ENCODE measurements around the gene ANXA8L1.
"Not testable (repeated sequence)": the region's sequence is repeated elsewhere in the genome, so short reads cannot be mapped to it uniquely, and the experiment has no call there.

ANXA8L1 gene, protein sequence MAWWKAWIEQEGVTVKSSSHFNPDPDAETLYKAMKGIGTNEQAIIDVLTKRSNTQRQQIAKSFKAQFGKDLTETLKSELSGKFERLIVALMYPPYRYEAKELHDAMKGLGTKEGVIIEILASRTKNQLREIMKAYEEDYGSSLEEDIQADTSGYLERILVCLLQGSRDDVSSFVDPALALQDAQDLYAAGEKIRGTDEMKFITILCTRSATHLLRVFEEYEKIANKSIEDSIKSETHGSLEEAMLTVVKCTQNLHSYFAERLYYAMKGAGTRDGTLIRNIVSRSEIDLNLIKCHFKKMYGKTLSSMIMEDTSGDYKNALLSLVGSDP

DNA sequence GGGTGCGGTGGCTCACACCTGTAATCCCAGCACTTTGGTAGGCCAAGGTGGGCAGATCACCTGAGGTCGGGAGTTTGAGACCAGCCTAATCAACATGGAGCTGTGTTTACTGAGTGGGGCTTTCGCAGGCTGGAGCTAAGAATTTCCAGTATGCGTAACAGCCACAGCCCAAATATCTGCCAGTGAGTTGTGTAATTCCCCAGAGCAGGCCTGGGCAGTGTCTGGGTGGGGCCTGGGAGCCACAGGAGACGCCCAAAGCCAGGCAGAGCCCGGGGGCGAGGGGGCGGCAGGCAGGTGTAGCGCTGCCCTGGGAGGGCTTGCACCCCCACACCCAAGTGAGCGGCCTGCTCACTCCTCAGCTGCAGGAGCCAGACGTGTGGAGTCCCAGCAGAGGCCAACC, at the start of gene ANXA8L1:
ANXA8L1 (plus strand) TSS at position 371 of the 400 bp plus-strand sequence. CDS start 76 bp downstream, outside the sequence.
- DNase-seq (ENCODE audit: low spot score): not testable (repeated sequence)

DNA sequence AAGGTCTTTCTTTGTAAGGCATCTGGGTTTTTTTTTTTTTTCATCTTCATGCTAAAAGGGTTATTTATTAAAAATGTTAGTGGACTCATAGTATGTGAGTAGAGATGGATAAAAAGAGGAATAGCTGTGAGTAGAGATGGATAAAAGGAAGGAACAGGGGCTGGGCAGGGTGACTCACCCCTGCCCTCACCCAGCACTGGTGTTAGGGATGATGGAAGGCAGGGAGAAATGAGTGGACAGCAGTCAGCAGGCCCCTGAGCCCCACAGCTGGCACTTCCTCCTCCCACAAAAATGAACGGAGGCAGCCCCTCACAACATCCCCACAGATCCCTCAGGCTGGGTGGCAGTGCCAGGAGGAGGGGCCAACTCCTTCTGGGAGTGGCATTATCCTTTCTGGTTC, 49.5 kb upstream of the ANXA8L1 start:
- no peak for DNase-seq (ENCODE audit: low spot score)

DNA sequence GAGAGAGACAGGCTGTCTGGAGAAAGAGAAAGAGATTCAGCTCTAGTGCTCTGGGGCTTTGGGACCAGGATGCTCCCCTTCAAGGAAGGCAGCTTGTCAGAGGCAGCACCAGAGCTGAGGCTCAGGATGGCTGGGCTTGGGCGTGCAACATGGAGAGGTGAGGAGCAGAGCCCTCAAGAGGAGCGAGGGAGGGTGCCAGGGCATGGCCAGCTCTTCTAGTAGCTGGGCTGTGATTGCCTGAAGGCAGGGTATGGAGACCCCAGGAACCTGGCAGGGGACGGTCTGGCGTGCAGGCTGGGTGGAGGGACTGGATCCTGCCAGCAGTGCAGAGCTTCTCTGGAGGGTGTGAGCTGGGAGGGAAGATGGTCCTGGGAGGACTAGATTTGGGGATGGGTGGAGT, 48.6 kb upstream of the ANXA8L1 start:
- no peak for DNase-seq (ENCODE audit: low spot score)

DNA sequence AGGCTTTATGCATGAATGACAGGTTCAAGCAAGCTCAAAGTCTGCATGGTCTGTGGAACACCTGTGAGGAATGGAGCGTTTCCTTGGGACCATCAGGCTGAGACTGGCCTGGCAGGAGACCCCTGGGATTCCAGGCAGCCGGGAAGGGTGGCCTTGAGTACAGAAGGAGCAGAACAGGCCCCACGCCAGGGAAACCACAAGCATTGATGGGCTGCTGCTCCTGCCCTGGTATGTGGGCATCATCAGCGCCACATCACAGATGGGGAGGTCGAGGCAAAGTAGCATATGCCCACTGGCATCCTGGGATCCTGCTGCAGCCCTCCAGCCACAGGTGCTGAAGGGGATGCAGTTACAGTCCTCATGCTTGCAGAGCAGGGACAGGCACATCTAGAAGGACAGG, 47.9 kb upstream of the ANXA8L1 start:
- no peak for DNase-seq (ENCODE audit: low spot score)

DNA sequence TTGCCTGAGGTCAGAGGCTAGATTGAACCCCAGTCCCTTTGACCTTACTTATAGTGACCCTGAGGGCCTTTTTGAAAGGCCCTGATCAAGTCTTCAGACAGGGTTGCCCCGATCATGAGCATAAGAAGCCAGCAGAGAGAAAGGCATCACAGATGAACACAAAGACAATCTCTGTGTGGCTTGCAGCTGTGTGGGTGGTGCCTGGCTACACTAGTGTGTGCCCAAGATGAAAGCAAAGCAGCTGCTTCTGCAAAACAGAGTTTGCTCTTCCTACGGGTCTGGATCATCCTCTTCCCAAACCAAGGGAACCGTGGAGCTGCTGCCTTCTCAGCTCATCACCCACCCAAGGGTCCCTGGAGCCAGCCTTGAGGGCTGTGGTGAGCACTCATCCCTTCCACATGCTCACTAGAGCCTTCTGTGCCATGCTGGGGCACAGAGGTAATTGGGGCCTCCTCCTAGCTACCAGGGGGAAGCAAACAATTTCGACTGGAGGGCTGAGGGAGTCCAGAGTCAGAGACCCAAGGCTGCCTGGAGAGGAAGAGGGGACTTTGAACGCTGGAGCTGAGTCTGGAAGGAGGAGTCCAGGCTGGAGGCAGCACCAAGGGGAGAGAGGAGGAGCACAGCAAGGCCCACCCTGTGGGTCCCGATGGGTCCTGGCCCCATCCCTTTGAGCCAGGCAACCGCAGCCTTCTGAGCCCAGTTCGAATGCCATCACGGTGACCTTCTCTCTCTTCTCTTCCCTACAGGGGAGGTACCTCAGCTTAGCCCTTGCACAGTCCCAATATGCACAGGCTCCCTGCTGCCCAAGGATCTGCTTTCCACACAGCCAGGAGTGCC, 46.5 kb upstream of the ANXA8L1 start:
- peak; percentile 87 for DNase-seq (ENCODE audit: low spot score)

DNA sequence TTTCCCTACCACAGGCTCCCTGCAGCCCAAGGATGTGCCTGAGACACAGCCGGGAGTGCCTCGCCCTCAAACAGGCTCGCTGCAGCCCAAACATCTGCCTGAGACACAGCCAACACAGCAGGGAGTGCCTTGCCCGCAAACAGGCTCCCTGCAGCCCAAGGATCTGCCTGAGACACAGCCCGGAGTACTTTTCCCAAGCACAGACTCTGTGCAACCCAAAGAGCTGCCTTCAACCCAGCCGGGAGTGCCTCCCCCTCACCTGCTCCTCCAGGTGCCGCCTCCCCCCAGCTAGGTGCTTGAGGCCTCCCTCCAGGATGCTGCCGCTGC, 45.9 kb upstream of the ANXA8L1 start:
- no peak for DNase-seq (ENCODE audit: low spot score)

DNA sequence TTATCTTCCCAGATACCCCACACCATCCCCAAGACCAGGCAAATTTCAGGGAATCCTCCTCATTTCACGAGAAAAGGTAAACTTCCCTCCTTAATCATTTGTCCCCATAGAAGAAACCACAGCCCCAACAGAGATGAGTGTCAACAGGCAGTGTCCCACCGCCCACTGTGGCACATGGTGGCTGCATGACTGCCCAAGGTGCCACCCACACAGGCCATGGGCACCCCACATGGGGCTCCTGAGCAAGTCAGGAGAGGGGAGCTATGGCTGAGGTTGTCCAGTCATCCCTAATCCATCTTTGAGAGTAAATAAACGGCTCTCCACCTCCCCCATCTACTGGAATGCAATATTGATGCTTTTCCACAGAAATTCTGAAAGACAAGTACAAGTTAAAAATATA, 44.7 kb upstream of the ANXA8L1 start:
- no peak for DNase-seq (ENCODE audit: low spot score)

DNA sequence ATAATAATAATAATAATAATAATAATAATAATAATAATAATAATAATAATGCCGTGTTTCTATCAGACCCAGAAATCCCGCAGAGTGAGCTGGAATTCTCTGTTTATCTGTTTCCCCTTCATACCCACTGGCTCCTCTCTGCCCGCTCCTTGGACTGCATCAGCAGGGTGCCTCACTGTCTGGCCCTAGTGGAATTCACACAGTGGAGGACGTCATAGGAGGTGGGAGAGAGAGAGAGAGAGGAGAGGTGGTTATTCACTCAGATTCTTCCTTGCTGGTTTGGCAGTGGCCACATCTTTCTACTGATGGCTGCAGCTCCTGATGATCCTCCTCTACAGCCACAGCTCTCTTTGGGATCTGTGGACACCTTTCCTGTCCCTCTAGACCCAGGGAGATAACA, 10.1 kb upstream of the ANXA8L1 start:
- not testable (repeated sequence) for DNase-seq (ENCODE audit: low spot score)

DNA sequence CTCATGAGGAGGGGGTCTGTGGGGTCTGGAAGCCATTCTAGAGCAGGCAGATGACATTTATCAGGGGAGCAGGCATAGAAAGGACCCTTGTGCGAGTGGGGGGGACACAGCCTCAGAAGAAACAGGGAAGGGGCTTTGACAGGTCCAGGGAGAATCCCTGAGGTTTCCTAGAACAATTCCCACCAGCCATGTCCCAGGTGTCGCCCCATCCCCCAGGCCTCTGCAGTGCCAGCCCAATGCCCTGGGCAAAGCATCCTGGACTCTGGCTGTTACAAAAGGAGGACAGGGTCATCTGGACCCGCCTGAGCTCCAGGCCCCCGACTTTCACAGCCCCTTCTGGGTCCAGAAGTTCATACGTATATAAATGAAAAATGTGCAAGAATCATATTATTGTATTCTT, 8.4 kb upstream of the ANXA8L1 start:
- not testable (repeated sequence) for DNase-seq (ENCODE audit: low spot score)

DNA sequence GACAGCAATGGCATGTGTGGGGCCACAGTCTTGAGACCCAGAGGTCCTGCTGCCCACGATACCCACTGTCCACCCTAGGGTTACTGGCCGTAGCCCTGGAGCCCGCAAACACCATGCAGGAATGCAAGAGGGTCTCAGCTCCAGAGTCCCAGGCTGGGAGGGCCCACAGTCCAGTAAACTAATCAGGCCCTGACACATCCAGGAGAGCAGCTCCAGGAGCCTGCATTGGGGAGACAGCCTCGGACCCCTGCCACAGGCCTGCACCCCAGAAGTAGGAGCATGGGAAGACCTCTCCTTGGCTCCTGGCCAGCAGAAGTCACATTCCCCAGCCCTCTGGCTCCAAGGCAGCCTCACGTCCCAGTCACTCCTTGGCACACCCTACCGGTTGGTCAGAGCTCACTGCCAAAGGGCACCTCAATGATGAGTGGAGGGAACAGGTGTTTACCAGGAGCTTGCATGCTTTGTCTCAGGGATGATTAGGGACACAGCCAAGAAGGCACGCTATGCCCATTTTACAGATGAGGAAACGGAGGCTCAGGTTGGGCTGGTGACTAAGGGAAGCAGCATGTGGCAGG, 7.8 kb upstream of the ANXA8L1 start:
- DNase-seq (ENCODE audit: low spot score): not testable (repeated sequence)

DNA sequence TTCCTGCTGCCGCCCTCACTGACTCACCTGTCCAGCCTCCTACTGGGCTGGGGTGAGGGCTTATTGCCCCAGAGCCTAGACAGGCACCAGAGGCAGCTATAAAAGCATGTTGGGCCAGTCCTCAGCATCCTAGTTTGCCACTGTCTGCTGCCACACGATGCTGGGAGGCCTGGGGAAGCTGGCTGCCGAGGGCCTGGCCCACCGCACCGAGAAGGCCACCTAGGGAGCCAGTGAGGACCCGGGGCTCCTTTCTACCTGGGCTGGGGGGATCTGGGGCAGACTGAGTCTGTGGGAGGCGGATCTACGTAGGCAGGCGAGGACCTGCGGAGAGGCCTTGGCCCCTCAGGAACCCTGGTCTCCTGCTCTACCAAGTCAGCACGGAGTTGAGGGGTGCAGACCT, 6.6 kb upstream of the ANXA8L1 start:
- DNase-seq (ENCODE audit: low spot score): not testable (repeated sequence)

DNA sequence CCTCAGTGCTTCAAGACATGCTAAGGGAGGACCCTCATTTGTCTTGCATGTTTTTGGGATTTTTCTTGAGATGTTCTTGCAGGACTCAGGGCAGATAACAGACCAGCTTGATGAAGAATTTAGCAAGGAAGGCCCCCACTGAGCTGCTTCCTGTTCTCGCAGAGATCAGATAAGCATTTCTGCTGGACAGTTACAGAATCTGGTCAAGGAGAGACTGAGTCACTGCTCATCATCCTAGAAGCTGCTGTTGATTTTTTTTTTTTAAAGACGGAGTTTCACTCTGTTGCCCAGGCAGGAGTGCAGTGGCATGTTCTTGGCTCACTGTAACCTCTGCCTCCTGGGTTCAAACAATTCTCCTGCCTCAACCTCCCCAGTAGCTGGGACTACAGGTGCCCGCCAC, 1.2 kb upstream of the ANXA8L1 start:
- not testable (repeated sequence) for DNase-seq (ENCODE audit: low spot score)

DNA sequence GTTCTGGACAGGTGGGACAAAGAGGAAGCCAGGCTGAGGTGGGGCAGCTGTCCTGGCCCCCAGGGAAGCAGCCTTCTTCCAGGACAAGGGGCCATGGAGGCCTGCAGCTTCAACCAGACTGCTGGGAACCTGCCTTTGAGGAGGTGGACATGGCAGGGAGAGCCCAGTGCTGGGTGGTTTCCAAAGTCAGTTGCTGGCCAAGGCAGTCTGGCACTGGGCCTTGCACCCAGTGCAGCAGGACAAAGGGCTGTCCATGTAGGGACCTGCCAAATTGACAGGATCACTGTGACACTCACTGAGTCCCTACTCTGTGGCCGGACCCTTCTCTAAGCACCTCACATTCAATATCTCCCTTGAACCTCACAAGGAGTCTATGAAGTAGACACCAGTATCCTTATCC, 1.4 kb downstream of the ANXA8L1 start:
- DNase-seq (ENCODE audit: low spot score): not testable (repeated sequence)

DNA sequence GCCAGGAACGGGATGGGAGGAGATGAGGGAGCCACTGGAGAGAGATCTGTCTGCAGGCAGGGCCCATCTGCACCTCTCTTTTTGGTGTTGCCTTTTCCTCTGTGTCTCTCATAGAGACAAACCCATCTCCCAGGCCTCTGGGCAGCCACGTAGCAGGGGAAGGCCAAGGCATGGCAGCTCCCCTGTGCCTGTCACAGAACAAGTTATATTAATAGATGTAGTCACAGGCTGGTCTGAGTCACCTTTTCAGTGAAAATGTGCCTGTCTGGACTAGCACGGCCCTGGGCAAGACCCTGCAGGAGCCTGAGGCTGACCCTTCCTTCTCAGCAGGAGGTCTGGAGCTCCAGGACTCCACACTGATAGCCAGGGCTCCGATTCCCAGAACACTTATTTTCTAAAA, 2.1 kb downstream of the ANXA8L1 start:
- DNase-seq (ENCODE audit: low spot score): not testable (repeated sequence)

DNA sequence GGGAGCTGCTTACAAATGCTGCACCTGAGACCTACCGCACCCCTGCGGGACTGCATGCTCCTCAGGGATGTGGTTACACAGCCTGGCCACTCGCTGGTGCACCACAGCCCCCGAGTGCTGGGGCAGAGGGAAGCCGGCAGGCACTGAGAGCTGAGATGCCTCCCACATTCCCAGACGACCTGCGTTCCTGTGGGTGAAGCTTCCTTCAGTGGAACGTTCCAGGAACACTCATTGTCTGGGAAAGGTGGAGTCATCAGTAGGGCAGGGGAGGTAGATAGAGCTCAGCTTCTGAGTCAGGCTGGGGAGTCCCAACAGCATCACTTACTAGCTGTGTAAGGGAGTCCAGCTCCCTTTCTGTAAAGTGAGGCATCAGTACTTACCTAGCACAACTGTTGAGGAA, 2.5 kb downstream of the ANXA8L1 start:
- DNase-seq (ENCODE audit: low spot score): not testable (repeated sequence)

DNA sequence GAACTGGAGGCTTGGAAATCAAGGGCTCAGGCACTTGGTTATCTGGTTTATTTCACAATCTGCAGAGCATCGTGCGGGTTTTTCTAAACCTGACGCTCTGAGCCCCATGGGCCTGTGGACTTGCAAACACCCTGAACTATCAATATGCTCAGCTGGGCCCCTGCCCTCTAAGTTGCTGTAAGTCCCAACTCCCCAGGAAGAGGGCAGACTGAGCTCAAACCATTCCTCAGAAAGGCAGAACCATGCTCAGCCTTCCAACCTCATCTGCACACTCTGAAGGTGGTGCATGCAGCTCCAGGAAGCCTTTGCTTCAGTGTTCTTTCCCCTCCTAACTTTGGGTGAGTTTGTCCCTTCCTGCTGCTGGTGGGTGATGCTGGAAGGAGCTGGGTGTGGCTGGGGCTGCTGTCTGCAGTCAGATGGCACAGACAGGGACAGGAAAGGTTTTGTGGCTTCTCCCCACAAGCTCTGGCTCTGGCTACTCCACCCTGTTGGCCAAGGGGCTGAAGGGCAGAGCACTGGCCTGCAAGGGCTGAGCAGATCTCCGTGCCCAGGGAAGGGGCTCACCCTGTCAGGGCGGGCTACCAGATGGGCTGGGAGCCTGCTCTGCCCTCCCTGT, 3.8 kb downstream of the ANXA8L1 start:
- not testable (repeated sequence) for DNase-seq (ENCODE audit: low spot score)

DNA sequence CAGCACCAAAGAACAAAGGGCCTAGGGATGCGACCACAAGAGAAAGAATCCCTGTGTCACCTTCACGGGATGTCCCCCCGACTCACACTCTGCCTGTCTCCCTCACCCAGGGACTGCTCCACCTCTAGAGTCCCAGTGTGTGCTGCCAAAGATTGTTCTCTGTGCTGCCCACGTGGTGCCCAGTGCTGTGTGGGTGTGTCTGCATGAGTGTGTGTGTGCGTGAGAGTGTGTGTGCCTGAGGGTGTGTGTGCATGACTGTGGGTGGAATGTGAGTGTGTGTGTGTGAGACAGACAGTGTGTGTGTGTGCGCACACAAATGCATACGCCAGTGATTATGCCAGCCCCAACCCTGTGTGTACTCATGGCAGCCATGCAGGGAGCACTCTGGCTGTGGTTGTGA, 10.3 kb downstream of the ANXA8L1 start:
- not testable (repeated sequence) for DNase-seq (ENCODE audit: low spot score)

DNA sequence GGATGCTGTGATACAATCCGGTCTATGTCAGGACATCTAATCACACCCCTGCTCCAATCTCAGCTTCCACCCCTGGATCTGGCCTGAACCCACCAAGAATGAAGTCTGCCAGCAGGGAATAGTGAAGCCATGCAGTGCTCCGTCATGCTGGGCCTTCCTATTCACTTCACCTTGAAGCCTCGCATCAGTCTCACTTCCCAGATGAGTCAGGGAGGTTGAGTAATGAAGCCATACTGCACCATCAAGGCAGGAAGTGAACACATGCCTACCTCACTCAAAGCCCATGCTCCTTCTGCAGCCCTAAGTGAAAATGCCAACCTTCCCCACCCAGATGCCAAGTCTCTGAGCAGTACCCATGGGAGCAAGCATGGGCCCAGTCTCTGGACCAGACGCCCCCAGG, 11.1 kb downstream of the ANXA8L1 start:
- not testable (repeated sequence) for DNase-seq (ENCODE audit: low spot score)

DNA sequence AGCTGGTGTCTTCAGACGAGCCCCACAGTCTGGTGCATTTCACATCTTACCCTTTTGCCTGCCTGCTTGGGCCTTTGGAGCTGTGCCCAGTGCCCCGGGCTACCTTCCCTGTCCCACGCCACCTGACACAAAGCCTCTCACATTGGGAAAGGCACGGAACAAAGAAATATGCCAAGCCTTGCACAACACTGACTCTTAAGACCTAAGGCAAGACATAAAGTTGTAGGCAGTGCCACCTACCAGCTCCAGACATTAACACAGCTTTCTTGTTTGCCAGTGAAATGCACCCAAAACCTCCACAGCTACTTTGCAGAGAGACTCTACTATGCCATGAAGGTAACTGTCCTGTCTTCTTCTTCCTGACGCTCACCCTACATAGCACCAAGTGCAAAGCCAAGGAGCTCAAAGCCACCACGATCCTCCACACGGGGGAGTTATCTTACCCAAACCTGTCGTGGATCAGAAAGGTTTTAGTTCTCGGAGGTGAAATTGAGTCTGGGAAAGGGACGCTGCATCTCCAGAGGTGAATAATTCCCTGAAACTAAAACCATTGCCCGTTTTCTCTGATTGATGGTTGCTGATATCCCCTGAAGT, 11.8 kb downstream of the ANXA8L1 start:
- not testable (repeated sequence) for DNase-seq (ENCODE audit: low spot score)

DNA sequence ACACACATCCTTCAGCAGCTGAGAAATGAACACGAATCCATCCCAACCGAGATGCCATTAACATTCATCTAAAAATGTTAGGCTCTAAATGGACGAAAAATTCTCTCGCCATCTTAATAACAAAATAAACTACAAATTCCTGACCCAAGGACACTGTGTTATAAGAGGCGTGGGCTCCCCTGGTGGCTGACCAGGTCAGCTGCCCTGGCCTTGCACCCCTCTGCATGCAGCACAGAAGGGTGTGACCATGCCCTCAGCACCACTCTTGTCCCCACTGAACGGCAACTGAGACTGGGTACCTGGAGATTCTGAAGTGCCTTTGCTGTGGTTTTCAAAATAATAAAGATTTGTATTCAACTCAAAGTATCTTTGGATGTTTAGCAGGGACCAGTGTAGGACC, 15.8 kb downstream of the ANXA8L1 start:
- DNase-seq (ENCODE audit: low spot score): not testable (repeated sequence)

DNA sequence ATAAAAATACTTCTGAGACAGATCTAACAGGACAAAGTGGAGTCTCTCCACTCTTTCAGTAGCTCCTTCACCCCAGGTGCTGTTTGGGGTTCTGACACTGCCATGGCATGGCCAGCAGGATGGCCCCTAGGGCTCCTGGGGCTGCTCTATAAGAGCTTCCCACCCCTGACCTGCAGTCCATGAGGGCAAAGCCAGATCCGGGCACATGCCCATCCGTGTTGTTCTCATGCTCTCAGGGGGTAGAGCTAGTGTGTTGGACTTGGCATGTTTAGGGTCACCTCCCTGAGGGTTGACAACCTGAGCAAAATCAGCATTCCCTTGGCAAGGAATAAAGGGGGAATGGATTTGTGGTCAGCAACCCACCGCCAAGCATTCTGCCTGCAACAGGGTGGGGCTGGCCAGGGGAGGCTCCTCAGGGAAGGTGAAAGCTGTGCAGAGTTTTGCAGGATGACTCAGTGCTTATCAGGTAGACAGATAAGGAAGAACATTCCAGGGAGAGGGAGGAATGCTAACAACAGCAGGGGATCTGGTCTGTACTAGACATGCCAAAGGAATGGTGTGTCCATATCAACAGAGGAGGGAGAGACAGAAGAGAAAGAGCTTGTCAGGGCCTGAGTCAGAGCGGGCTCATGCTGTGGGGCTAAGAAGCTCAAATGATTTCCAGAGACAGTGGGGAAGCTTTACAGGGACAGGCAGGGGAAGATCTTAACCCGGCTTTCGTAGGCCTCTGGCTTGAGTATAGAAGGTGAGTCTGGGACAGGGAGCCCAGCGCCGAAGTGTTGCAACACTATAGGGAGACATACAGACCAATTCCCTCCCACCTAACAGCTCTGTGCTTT, 21.1 kb downstream of the ANXA8L1 start:
- DNase-seq (ENCODE audit: low spot score): not testable (repeated sequence)
